BJ (cell line): ENCODE data around the gene TARS3. TPM values are rescaled to one million over a fixed set of nuclear protein-coding genes. Genes with fewer than 3 reads are reported as not detected.
"Not testable (repeated sequence)": the region's sequence is repeated elsewhere in the genome, so short reads cannot be mapped to it uniquely, and the experiment has no call there.

ENCODE experiments used
- CTCF ChIA-PET: fragments of 350-600 bp; formaldehyde crosslinking; extraction: SDS; loops from one replicate; lab custom pipeline; 2021; ENCODE audit warnings: antibody characterized with exemption, inconsistent platforms; lab: Yijun Ruan, JAX
- POLR2A ChIA-PET: fragments of 300-600 bp; sonication (Branson Sonifier 250); formaldehyde crosslinking; extraction: SDS; loops from one replicate; lab custom pipeline; 2021; ENCODE audit warnings: antibody characterized with exemption; lab: Charles Lee
- DNase-seq: peaks from one replicate; pipeline ENCODE4 v3.0.0-alpha.2; 2011; ENCODE audit warnings: low read depth
- H3K27me3 ChIP-seq: 2 replicates; pipeline ENCODE4 v1.6.0; 2011; ENCODE audit warnings: low read length; ENCODE audit not compliant: control insufficient read depth, insufficient read depth
- H3K36me3 ChIP-seq: 2 replicates; pipeline ENCODE4 v1.5.1; 2011; ENCODE audit warnings: low read length; ENCODE audit not compliant: control insufficient read depth, insufficient read depth
- H3K4me3 ChIP-seq: 2 replicates; pipeline ENCODE4 v1.5.1; 2011; ENCODE audit warnings: low read depth, mild to moderate bottlenecking, control low read depth, low read length
- CTCF ChIP-seq: IDR thresholded peaks from 2 replicates; pipeline ENCODE4 v1.5.1; 2011; ENCODE audit warnings: low read depth, mild to moderate bottlenecking, control low read depth, inconsistent platforms, low read length, moderate library complexity; ENCODE audit not compliant: insufficient read depth
- polyA plus RNA-seq: library from polyadenylated mRNA; depleted of rRNA; stranded (reverse); fragments of >200 nt; gene quantifications from 2 replicates; pipeline ENCODE4 v1.2.3, GENCODE V29; 2011

TARS3 gene
- polyA plus RNA-seq, 1 experiment: 3.1 TPM

GRCh38 chr15:101664303-101664913, 59.9 kb downstream of the TARS3 start:
- DNase-seq: no peak

DNA sequence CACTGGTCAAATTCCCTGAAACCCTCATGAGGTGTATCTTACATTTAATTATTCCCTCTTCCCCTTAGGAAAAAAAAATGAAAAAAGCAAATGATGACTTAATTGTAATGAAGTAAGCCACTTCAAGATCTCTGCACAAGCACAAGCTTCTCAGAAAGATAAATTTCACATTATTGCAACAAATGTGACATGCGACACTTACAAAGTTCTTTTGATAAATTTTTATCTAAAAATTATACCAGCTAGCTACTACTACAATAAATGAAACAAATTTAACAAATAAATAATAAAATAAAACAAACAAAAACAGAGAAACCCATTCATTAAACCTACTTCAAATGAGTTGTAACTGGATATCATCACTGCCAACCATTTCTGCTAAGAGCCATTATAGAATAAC, 62.1 kb downstream of the TARS3 start:
- Histone ChIP-seq H3K36me3 (0 out of 2 replicates have a peak, but pooled peaks cover 2% of the 10 kb centered on the region), H3K27me3 (no peaks in the 10 kb centered on the region), H3K4me3 (no peak overlapping the region)
- ChIA-PET POLR2A (no interaction called here), CTCF (no interaction called here)
- no peak for TF ChIP-seq CTCF
- no peak for DNase-seq

More at GRCh38 chr15:101664303-101664913, 59.9 kb downstream of the TARS3 start:
- CTCF ChIA-PET: no interaction called here
- peak; percentile 45 for TF ChIP-seq CTCF
- H3K27me3 ChIP-seq: no peaks in the 10 kb centered on the region
- H3K4me3 ChIP-seq: no peak overlapping the region
- POLR2A ChIA-PET: no interaction called here
- H3K36me3 ChIP-seq: no peaks in the 10 kb centered on the region

- TF ChIP-seq CTCF: no peak
- ChIA-PET CTCF (interaction anchor here (1.0 kb wide), 1 partner anchor 8 kb away, joined by 3 read pairs; no protein-coding TSS in a partner anchor), POLR2A (no interaction called here)
- DNase-seq: no peak
- Histone ChIP-seq H3K4me3 (no peak overlapping the region), H3K27me3 (no peaks in the 10 kb centered on the region), H3K36me3 (peaks cover 2% of the 10 kb centered on the region; the same call in 1 of the 2 replicates)
Observed at GRCh38 chr15:101660005-101660404, 64.3 kb downstream of the TARS3 start.

DNA sequence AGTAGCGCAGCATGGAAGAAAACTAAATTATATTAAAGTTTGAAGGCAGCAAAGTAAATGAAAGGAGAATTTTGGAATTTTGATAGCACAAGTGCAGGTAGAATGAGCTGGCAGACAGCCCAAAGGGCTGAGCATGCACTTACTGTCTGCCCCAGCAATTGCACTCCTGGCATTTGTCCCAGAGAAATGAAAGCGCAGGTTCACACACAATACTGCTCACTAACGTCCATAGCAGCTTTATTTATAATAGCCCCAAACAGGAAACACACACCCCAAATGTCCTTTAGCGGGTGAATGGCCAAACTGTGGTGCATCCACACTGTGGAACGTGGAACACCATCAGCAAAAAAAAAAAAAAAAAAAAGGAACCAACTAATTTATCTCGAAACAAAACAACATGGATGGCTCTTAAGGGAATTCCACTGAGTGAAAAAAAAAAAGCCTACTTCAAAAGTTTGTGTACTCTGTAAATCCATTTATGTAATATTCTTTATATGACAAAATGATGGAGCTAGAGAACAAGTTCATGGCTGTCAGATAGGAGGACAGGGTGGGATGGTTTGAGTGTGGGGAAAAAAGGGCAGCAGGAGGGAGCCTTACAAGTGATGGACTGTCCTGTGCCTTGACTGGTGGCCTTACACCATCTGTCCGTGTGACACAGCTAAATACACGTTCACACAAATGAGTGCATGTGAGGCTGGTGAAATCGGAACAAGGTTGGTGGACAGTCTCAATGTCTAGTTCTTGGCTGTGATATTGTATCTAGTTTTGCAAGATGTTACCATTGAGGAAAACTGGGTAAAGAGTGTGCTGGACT, 66.1 kb downstream of the TARS3 start:
- DNase-seq: no peak
- Histone ChIP-seq H3K36me3 (peaks cover 2% of the 10 kb centered on the region; the same call in 1 of the 2 replicates), H3K4me3 (no peak overlapping the region), H3K27me3 (no peaks in the 10 kb centered on the region)
- POLR2A ChIA-PET: no interaction called here
- no peak for TF ChIP-seq CTCF
- CTCF ChIA-PET: interaction anchor here (0.6 to 1.2 kb wide), 4 partner anchors 11 to 115 kb away, joined by 3 read pairs; no protein-coding TSS in a partner anchor

- CTCF ChIA-PET: interaction anchor here (1.0 to 1.2 kb wide), 2 partner anchors 15 to 16 kb away, joined by 3 read pairs; no protein-coding TSS in a partner anchor
- Histone ChIP-seq H3K36me3 (peaks cover 2% of the 10 kb centered on the region; the same call in 1 of the 2 replicates), H3K27me3 (no peaks in the 10 kb centered on the region), H3K4me3 (no peak overlapping the region)
- no peak for TF ChIP-seq CTCF
- POLR2A ChIA-PET: no interaction called here
- DNase-seq: no peak
Observed at GRCh38 chr15:101657171-101657570, 67.1 kb downstream of the TARS3 start.

GRCh38 chr15:101654624-101655337, 69.5 kb downstream of the TARS3 start:
- DNase-seq, H3K36me3 ChIP-seq, POLR2A ChIA-PET, H3K27me3 ChIP-seq, CTCF ChIA-PET, H3K4me3 ChIP-seq: not testable (repeated sequence)
